ENCODE measurements around the gene PRDM16.

The PRDM16 gene

GRCh38 chr1:3378411-3379208 is 309.6 kb downstream of the PRDM16 start:
- DNase-seq (ENCODE audit: extremely low read depth in 1 of 2, low read depth in 1 of 2), result no peak

- no peak for DNase-seq (ENCODE audit: extremely low read depth in 1 of 2, low read depth in 1 of 2)
These were observed 310.9 kb downstream of the PRDM16 start for GRCh38 chr1:3379934-3380333.

GRCh38 chr1:3380469-3380868 is 311.5 kb downstream of the PRDM16 start:
- no peak for DNase-seq (ENCODE audit: extremely low read depth in 1 of 2, low read depth in 1 of 2)

GRCh38 chr1:3381901-3382300 is 312.9 kb downstream of the PRDM16 start:
- DNase-seq (ENCODE audit: extremely low read depth in 1 of 2, low read depth in 1 of 2), result no peak

- DNase-seq (ENCODE audit: extremely low read depth in 1 of 2, low read depth in 1 of 2), result no peak
These were observed 313.5 kb downstream of the PRDM16 start for GRCh38 chr1:3382326-3383057.

GRCh38 chr1:3383679-3384078 is 314.7 kb downstream of the PRDM16 start:
- DNase-seq (ENCODE audit: extremely low read depth in 1 of 2, low read depth in 1 of 2), result no peak

- DNase-seq (ENCODE audit: extremely low read depth in 1 of 2, low read depth in 1 of 2), result peak in 1 of 2 donors; percentile 5
These were observed 315.4 kb downstream of the PRDM16 start for GRCh38 chr1:3384407-3384806.

GRCh38 chr1:3386205-3387002 is 317.4 kb downstream of the PRDM16 start:
- DNase-seq (ENCODE audit: extremely low read depth in 1 of 2, low read depth in 1 of 2), result no peak

- no peak for DNase-seq (ENCODE audit: extremely low read depth in 1 of 2, low read depth in 1 of 2)
These were observed 318.4 kb downstream of the PRDM16 start for GRCh38 chr1:3387401-3387800.

- no peak for DNase-seq (ENCODE audit: extremely low read depth in 1 of 2, low read depth in 1 of 2)
These were observed 320.3 kb downstream of the PRDM16 start for GRCh38 chr1:3389093-3389833.

GRCh38 chr1:3390291-3390690 is 321.3 kb downstream of the PRDM16 start:
- DNase-seq (ENCODE audit: extremely low read depth in 1 of 2, low read depth in 1 of 2), result no peak

- DNase-seq (ENCODE audit: extremely low read depth in 1 of 2, low read depth in 1 of 2), result no peak
These were observed 322.7 kb downstream of the PRDM16 start for GRCh38 chr1:3391711-3392110.

GRCh38 chr1:3393024-3393986 is 324.3 kb downstream of the PRDM16 start:
- DNase-seq (ENCODE audit: extremely low read depth in 1 of 2, low read depth in 1 of 2), result no peak

GRCh38 chr1:3393987-3394920 is 325.3 kb downstream of the PRDM16 start:
- DNase-seq (ENCODE audit: extremely low read depth in 1 of 2, low read depth in 1 of 2), result no peak

GRCh38 chr1:3396411-3396810 is 327.4 kb downstream of the PRDM16 start:
- no peak for DNase-seq (ENCODE audit: extremely low read depth in 1 of 2, low read depth in 1 of 2)

- no peak for DNase-seq (ENCODE audit: extremely low read depth in 1 of 2, low read depth in 1 of 2)
These were observed 328.3 kb downstream of the PRDM16 start for GRCh38 chr1:3397311-3397710.

- DNase-seq (ENCODE audit: extremely low read depth in 1 of 2, low read depth in 1 of 2), result no peak
These were observed 329.6 kb downstream of the PRDM16 start for GRCh38 chr1:3398396-3399140.

- no peak for DNase-seq (ENCODE audit: extremely low read depth in 1 of 2, low read depth in 1 of 2)
These were observed 330.7 kb downstream of the PRDM16 start for GRCh38 chr1:3399732-3400131.

All from activated CD8-positive, alpha-beta memory T cell treated with anti-CD3 and anti-CD28 coated beads for 1 hour (primary cell).